Measurements from ENCODE around the gene RNF213. TPM values are rescaled to one million over a fixed set of nuclear protein-coding genes. Genes with fewer than 3 reads are reported as not detected.

RNF213 gene
- total and polyA plus RNA-seq, 4 donors, result 67.0 to 198 (median 106) TPM

GRCh38 chr17:80286638-80286960, 25.9 kb downstream of the RNF213 start:
- no peak overlapping the region for H3K27ac ChIP-seq (ENCODE audit: low read depth in 1 of 2, low read length in 1 of 2)
- H3K36me3 ChIP-seq (ENCODE audit: control insufficient read depth in 4 of 4, insufficient read depth in 4 of 4, low read length in 4 of 4), result peaks cover 14 to 45% (median 15%) of the 10 kb centered on the region in 4 donors
- DNase-seq, result no peak
- TF ChIP-seq CTCF (IDR thresholded peaks at IDR 0.05; ENCODE audit: control extremely low read depth, extremely low read depth), result no peak
- H3K4me3 ChIP-seq, result no peak overlapping the region
- H3K9ac ChIP-seq (ENCODE audit: insufficient read depth in 1 of 2, low read length in 2 of 2), result no peak overlapping the region
- 95% methylated on average over 5 of the region's 5 CpGs for WGBS, 2 donors
- no peaks in the 10 kb centered on the region for H3K27me3 ChIP-seq (ENCODE audit: control insufficient read depth in 3 of 3, insufficient read depth in 3 of 3, low read length in 2 of 3)
- H3K9me3 ChIP-seq (ENCODE audit: control insufficient read depth in 4 of 4, insufficient read depth in 3 of 4, low read length in 3 of 4), result no peaks in the 10 kb centered on the region
- ATAC-seq (ENCODE audit: insufficient read depth, low FRiP score), result no peak
- no peaks in the 10 kb centered on the region for H3K4me1 ChIP-seq (ENCODE audit: control insufficient read depth in 5 of 5, insufficient read depth in 5 of 5, low read length in 5 of 5)

DNA sequence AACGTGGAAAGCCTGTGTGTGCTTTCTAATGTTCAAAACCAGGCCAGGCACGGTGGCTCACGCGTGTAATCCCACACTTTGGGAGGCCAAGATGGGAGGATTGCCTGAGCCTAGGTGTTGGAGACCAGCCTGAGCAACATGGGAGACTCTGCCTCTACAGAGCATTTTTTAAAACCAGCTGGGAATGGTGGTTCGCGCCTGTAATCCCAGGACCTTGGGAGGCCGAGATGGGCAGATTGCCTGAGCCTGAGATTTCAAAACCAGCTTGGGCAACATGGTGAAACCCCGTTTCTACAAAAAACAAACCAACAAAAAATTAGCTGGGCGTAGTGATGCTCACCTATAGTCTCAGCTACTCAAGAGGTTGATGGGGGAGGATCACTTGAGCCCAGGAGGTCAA, 26.4 kb downstream of the RNF213 start:
- H3K4me3 ChIP-seq, result no peak overlapping the region

GRCh38 chr17:80287806-80288567, 27.3 kb downstream of the RNF213 start:
- no peak overlapping the region for H3K4me3 ChIP-seq
- no peaks in the 10 kb centered on the region for H3K4me1 ChIP-seq (ENCODE audit: control insufficient read depth in 5 of 5, insufficient read depth in 5 of 5, low read length in 5 of 5)
- 75 to 86% methylated on average over 21 to 22 of the region's 22 CpGs for WGBS, 2 donors
- DNase-seq (no peak), ATAC-seq (ENCODE audit: insufficient read depth, low FRiP score) (no peak)
- H3K27me3 ChIP-seq (ENCODE audit: control insufficient read depth in 3 of 3, insufficient read depth in 3 of 3, low read length in 2 of 3), result no peaks in the 10 kb centered on the region
- H3K36me3 ChIP-seq (ENCODE audit: control insufficient read depth in 4 of 4, insufficient read depth in 4 of 4, low read length in 4 of 4), result peaks cover 17 to 54% (median 20%) of the 10 kb centered on the region in 4 donors
- no peak overlapping the region for H3K9ac ChIP-seq (ENCODE audit: insufficient read depth in 1 of 2, low read length in 2 of 2)
- no peaks in the 10 kb centered on the region for H3K9me3 ChIP-seq (ENCODE audit: control insufficient read depth in 4 of 4, insufficient read depth in 3 of 4, low read length in 3 of 4)
- H3K27ac ChIP-seq (ENCODE audit: low read depth in 1 of 2, low read length in 1 of 2), result no peak overlapping the region
- no peak for TF ChIP-seq CTCF (IDR thresholded peaks at IDR 0.05; ENCODE audit: control extremely low read depth, extremely low read depth)

More for the DNA sequence above, 26.4 kb downstream of the RNF213 start:
- no peak for TF ChIP-seq CTCF (IDR thresholded peaks at IDR 0.05; ENCODE audit: control extremely low read depth, extremely low read depth)
- Histone ChIP-seq H3K9ac (ENCODE audit: insufficient read depth in 1 of 2, low read length in 2 of 2) (no peak overlapping the region), H3K4me1 (ENCODE audit: control insufficient read depth in 5 of 5, insufficient read depth in 5 of 5, low read length in 5 of 5) (no peaks in the 10 kb centered on the region), H3K9me3 (ENCODE audit: control insufficient read depth in 4 of 4, insufficient read depth in 3 of 4, low read length in 3 of 4) (no peaks in the 10 kb centered on the region), H3K27ac (ENCODE audit: low read depth in 1 of 2, low read length in 1 of 2) (no peak overlapping the region), H3K27me3 (ENCODE audit: control insufficient read depth in 3 of 3, insufficient read depth in 3 of 3, low read length in 2 of 3) (no peaks in the 10 kb centered on the region), H3K36me3 (ENCODE audit: control insufficient read depth in 4 of 4, insufficient read depth in 4 of 4, low read length in 4 of 4) (peaks cover 17 to 47% (median 18%) of the 10 kb centered on the region in 4 donors)
- 77 to 89% methylated on average over 9 of the region's 9 CpGs for WGBS, 2 donors
- no peak for ATAC-seq (ENCODE audit: insufficient read depth, low FRiP score)
- DNase-seq, result no peak

DNA sequence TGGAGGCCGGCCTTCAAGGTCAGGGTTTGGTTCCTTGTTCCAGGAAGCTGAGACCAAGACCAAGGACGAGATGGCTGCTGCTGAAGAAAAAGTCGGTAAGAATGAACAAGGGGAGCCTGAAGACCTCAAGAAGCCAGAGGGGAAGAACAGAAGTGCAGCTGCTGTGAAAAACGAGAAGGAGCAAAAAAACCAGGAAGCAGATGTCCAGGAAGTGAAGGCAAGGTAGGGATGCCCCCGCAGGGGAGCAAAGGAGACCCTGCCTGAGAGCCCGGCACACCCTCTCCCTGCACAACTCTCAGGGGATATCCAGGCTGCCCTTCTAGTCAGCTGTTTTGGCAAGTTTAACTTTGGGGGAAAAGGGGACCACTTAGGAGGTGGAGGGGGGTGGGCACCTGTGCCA, 29.0 kb downstream of the RNF213 start:
- Histone ChIP-seq H3K27ac (ENCODE audit: low read depth in 1 of 2, low read length in 1 of 2) (no peak overlapping the region), H3K9ac (ENCODE audit: insufficient read depth in 1 of 2, low read length in 2 of 2) (no peak overlapping the region), H3K9me3 (ENCODE audit: control insufficient read depth in 4 of 4, insufficient read depth in 3 of 4, low read length in 3 of 4) (no peaks in the 10 kb centered on the region), H3K4me3 (no peak overlapping the region), H3K36me3 (ENCODE audit: control insufficient read depth in 4 of 4, insufficient read depth in 4 of 4, low read length in 4 of 4) (peaks cover 17 to 60% (median 26%) of the 10 kb centered on the region in 4 donors), H3K27me3 (ENCODE audit: control insufficient read depth in 3 of 3, insufficient read depth in 3 of 3, low read length in 2 of 3) (no peaks in the 10 kb centered on the region), H3K4me1 (ENCODE audit: control insufficient read depth in 5 of 5, insufficient read depth in 5 of 5, low read length in 5 of 5) (no peaks in the 10 kb centered on the region)
- no peak for ATAC-seq (ENCODE audit: insufficient read depth, low FRiP score)
- TF ChIP-seq CTCF (IDR thresholded peaks at IDR 0.05; ENCODE audit: control extremely low read depth, extremely low read depth), result no peak
- WGBS, 2 donors, result 38 to 53% methylated on average over 6 of the region's 6 CpGs
- DNase-seq, result no peak

Measured in lung (tissue), 12 donors.